Trophoblast cell (in vitro differentiated cells and primary cell): ENCODE measurements around the gene MEIS3.

Experiments used
- DNase-seq, 2 donors: peaks; one replicate each; pipeline ENCODE4 v3.0.0-alpha.2; 2016
- H2AFZ ChIP-seq: 2 replicates; pipeline ENCODE4 v1.6.1; 2013; ENCODE audit warnings: low read length, moderate library complexity, mild to moderate bottlenecking; ENCODE audit not compliant: insufficient read depth, poor library complexity
- H2AK5ac ChIP-seq: 2 replicates; pipeline ENCODE4 v1.6.1; 2013; ENCODE audit warnings: mild to moderate bottlenecking, low read length
- H2BK120ac ChIP-seq: 2 replicates; pipeline ENCODE4 v1.6.1; 2013; ENCODE audit warnings: low read length, mild to moderate bottlenecking, moderate library complexity; ENCODE audit not compliant: insufficient read depth, poor library complexity
- H2BK12ac ChIP-seq: 2 replicates; pipeline ENCODE4 v1.6.1; 2013; ENCODE audit warnings: mild to moderate bottlenecking, low read length, moderate library complexity
- H2BK5ac ChIP-seq: 2 replicates; pipeline ENCODE4 v1.6.1; 2013; ENCODE audit warnings: low read length, low read depth, moderate library complexity, mild to moderate bottlenecking; ENCODE audit not compliant: poor library complexity
- H3K14ac ChIP-seq: 2 replicates; pipeline ENCODE4 v1.6.1; 2013; ENCODE audit warnings: mild to moderate bottlenecking, low read length
- H3K18ac ChIP-seq: 2 replicates; pipeline ENCODE4 v1.6.1; 2013; ENCODE audit warnings: mild to moderate bottlenecking, low read length
- H3K23ac ChIP-seq: 2 replicates; pipeline ENCODE4 v1.6.1; 2013; ENCODE audit warnings: low read length
- H3K27ac ChIP-seq: 2 replicates; pipeline ENCODE4 v1.5.1; 2013; ENCODE audit warnings: low read depth, mild to moderate bottlenecking, inconsistent platforms, low read length, moderate library complexity
- H3K27me3 ChIP-seq: 2 replicates; pipeline ENCODE4 v1.6.1; 2013; ENCODE audit warnings: inconsistent platforms, mild to moderate bottlenecking, low read length, moderate library complexity; ENCODE audit not compliant: insufficient read depth
- H3K36me3 ChIP-seq, 2 experiments: 1 replicate in 1 of 2; 2 replicates in 1 of 2; pipeline ENCODE4 v1.6.1; 2013; ENCODE audit warnings: low read length in 2 of 2, mild to moderate bottlenecking in 2 of 2, moderate library complexity in 1 of 2; ENCODE audit not compliant: insufficient read depth in 2 of 2, control insufficient read depth in 1 of 2
- H3K4ac ChIP-seq: 2 replicates; pipeline ENCODE4 v1.6.1; 2013; ENCODE audit warnings: low read depth, mild to moderate bottlenecking, low read length, moderate library complexity
- H3K4me1 ChIP-seq, 2 experiments: 1 replicate in 1 of 2; 2 replicates in 1 of 2; pipeline ENCODE4 v1.6.1; 2013; ENCODE audit warnings: low read length in 2 of 2, mild to moderate bottlenecking in 2 of 2, moderate library complexity in 1 of 2; ENCODE audit not compliant: insufficient read depth in 2 of 2, control insufficient read depth in 1 of 2
- H3K4me2 ChIP-seq: 2 replicates; pipeline ENCODE4 v1.6.1; 2013; ENCODE audit warnings: inconsistent platforms, mild to moderate bottlenecking, low read length, moderate library complexity
- H3K4me3 ChIP-seq: 2 replicates; pipeline ENCODE4 v1.5.1; 2013; ENCODE audit warnings: mild to moderate bottlenecking, low read depth, low read length, inconsistent platforms
- H3K79me1 ChIP-seq: one replicate; pipeline ENCODE4 v1.6.1; 2013; ENCODE audit warnings: low read length
- H3K79me2 ChIP-seq: 2 replicates; pipeline ENCODE4 v1.6.1; 2013; ENCODE audit warnings: low read length, mild to moderate bottlenecking; ENCODE audit not compliant: control insufficient read depth, insufficient read depth, poor library complexity
- H3K9ac ChIP-seq: 2 replicates; pipeline ENCODE4 v1.6.1; 2013; ENCODE audit warnings: mild to moderate bottlenecking, low read length
- H3K9me3 ChIP-seq: 2 replicates; pipeline ENCODE4 v1.6.1; 2013; ENCODE audit warnings: low read depth, mild to moderate bottlenecking, control low read depth, inconsistent platforms, low read length; ENCODE audit not compliant: insufficient read depth
- H4K12ac ChIP-seq: 2 replicates; pipeline ENCODE4 v1.6.1; 2013; ENCODE audit warnings: low read depth, mild to moderate bottlenecking, low read length, moderate library complexity
- H4K8ac ChIP-seq: 2 replicates; pipeline ENCODE4 v1.6.1; 2013; ENCODE audit warnings: low read depth, mild to moderate bottlenecking, low read length, moderate library complexity
- H4K91ac ChIP-seq: one replicate; pipeline ENCODE4 v1.6.1; 2013; ENCODE audit warnings: low read depth, mild to moderate bottlenecking, low read length, moderate library complexity
- WGBS: extraction: QIAGEN DNeasy Blood & Tissue Kit; methylation state at CpG from one replicate; pipeline ENCODE4 v1.1.7; 2013; ENCODE audit warnings: missing lambda C conversion rate; ENCODE audit not compliant: insufficient read length, insufficient coverage; ENCODE audit errors: extremely low coverage; 5-methylcytosine and 5-hydroxymethylcytosine counted together

Gene MEIS3

GRCh38 chr19:47404334-47405196 is 14.8 kb downstream of the MEIS3 start:
- no peak overlapping the region for H2BK12ac ChIP-seq
- no peak overlapping the region for H4K91ac ChIP-seq
- no peak overlapping the region for H3K4me3 ChIP-seq
- no peak overlapping the region for H3K18ac ChIP-seq
- no peak overlapping the region for H3K14ac ChIP-seq
- H3K4me2 ChIP-seq: no peak overlapping the region
- H3K9ac ChIP-seq: no peak overlapping the region
- no peak overlapping the region for H2AK5ac ChIP-seq
- no peaks in the 10 kb centered on the region for H3K79me1 ChIP-seq
- H3K4me1 ChIP-seq: peaks cover 0 to 3% of the 10 kb centered on the region in 2 experiments
- H2BK120ac ChIP-seq: no peak overlapping the region
- H4K12ac ChIP-seq: no peak overlapping the region
- no peak for DNase-seq
- H3K23ac ChIP-seq: no peak overlapping the region
- H3K79me2 ChIP-seq: no peaks in the 10 kb centered on the region
- H3K27ac ChIP-seq: no peak overlapping the region
- H3K27me3 ChIP-seq: peaks cover 6% of the 10 kb centered on the region
- H3K9me3 ChIP-seq: peaks cover 6% of the 10 kb centered on the region
- no CpG with 5 or more reads among the region's 9 CpGs for WGBS
- H3K4ac ChIP-seq: no peak overlapping the region
- no peaks in the 10 kb centered on the region for H3K36me3 ChIP-seq
- H4K8ac ChIP-seq: no peak overlapping the region
- no peak overlapping the region for H2BK5ac ChIP-seq
- H2AFZ ChIP-seq: no peak overlapping the region

- Histone ChIP-seq H3K79me2 (no peaks in the 10 kb centered on the region), H4K12ac (no peak overlapping the region), H3K9ac (no peak overlapping the region), H2AK5ac (no peak overlapping the region), H3K9me3 (peaks cover 2% of the 10 kb centered on the region), H2BK12ac (no peak overlapping the region), H3K23ac (no peak overlapping the region), H2BK5ac (no peak overlapping the region), H3K36me3 (no peaks in the 10 kb centered on the region), H3K4me2 (no peak overlapping the region), H3K27me3 (peaks cover 6% of the 10 kb centered on the region), H3K4me3 (no peak overlapping the region), H3K18ac (no peak overlapping the region), H4K91ac (no peak overlapping the region), H3K4me1 (peaks cover 0 to 3% of the 10 kb centered on the region in 2 experiments), H3K4ac (no peak overlapping the region), H2BK120ac (no peak overlapping the region), H3K14ac (no peak overlapping the region), H2AFZ (no peak overlapping the region), H3K27ac (no peak overlapping the region), H4K8ac (no peak overlapping the region), H3K79me1 (no peaks in the 10 kb centered on the region)
- no peak for DNase-seq
- no CpG with 5 or more reads among the region's 16 CpGs for WGBS
Observed at GRCh38 chr19:47402504-47402903, 16.8 kb downstream of the MEIS3 start.

- no peaks in the 10 kb centered on the region for H3K79me1 ChIP-seq
- no peaks in the 10 kb centered on the region for H3K36me3 ChIP-seq
- H2BK12ac ChIP-seq: no peak overlapping the region
- no peak overlapping the region for H2AK5ac ChIP-seq
- H3K14ac ChIP-seq: no peak overlapping the region
- no peak overlapping the region for H4K91ac ChIP-seq
- no peak overlapping the region for H3K4me2 ChIP-seq
- H3K9me3 ChIP-seq: no peaks in the 10 kb centered on the region
- WGBS: no CpG with 5 or more reads among the region's 24 CpGs
- peak overlapping the region; percentile 26 for H3K4me3 ChIP-seq
- H3K18ac ChIP-seq: no peak overlapping the region
- H2BK5ac ChIP-seq: no peak overlapping the region
- no peak overlapping the region for H4K8ac ChIP-seq
- no peak overlapping the region for H3K9ac ChIP-seq
- H4K12ac ChIP-seq: no peak overlapping the region
- no peak overlapping the region for H2AFZ ChIP-seq
- H2BK120ac ChIP-seq: no peak overlapping the region
- H3K4me1 ChIP-seq: no peaks in the 10 kb centered on the region
- DNase-seq: no peak
- no peak overlapping the region for H3K27ac ChIP-seq
- H3K4ac ChIP-seq: no peak overlapping the region
- H3K23ac ChIP-seq: no peak overlapping the region
- no peaks in the 10 kb centered on the region for H3K27me3 ChIP-seq
- no peaks in the 10 kb centered on the region for H3K79me2 ChIP-seq
Observed at GRCh38 chr19:47398707-47399597, 20.4 kb downstream of the MEIS3 start.

- Histone ChIP-seq H3K79me1 (no peaks in the 10 kb centered on the region), H3K9ac (no peak overlapping the region), H2BK12ac (no peak overlapping the region), H4K91ac (no peak overlapping the region), H3K27me3 (no peaks in the 10 kb centered on the region), H2BK5ac (no peak overlapping the region), H3K27ac (no peak overlapping the region), H4K8ac (no peak overlapping the region), H3K4me2 (no peak overlapping the region), H3K4me3 (no peak overlapping the region), H3K36me3 (no peaks in the 10 kb centered on the region), H3K14ac (no peak overlapping the region), H2AFZ (no peak overlapping the region), H3K23ac (no peak overlapping the region), H2BK120ac (no peak overlapping the region), H3K9me3 (peaks cover 2% of the 10 kb centered on the region), H3K18ac (no peak overlapping the region), H4K12ac (no peak overlapping the region), H2AK5ac (no peak overlapping the region), H3K79me2 (no peaks in the 10 kb centered on the region), H3K4me1 (no peaks in the 10 kb centered on the region), H3K4ac (no peak overlapping the region)
- DNase-seq: peak; percentile 73 to 85
- no CpG with 5 or more reads among the region's 15 CpGs for WGBS
Observed at GRCh38 chr19:47391510-47392223, 27.7 kb downstream of the MEIS3 start.
